Skeletal muscle satellite cell (primary cell): Measurements from ENCODE around the gene TEK.
A peak's percentile ranks its signal among the peaks of the same experiment; 100 is the strongest.

ENCODE experiments used
- H3K27me3 ChIP-seq: 2 replicates; pipeline ENCODE4 v1.7.0; 2013; ENCODE audit warnings: low read length; ENCODE audit not compliant: control insufficient read depth, insufficient read depth
- H3K36me3 ChIP-seq: 2 replicates; pipeline ENCODE4 v1.7.0; 2013; ENCODE audit warnings: mild to moderate bottlenecking, control low read depth, low read length; ENCODE audit not compliant: insufficient read depth
- H3K4me1 ChIP-seq: 2 replicates; pipeline ENCODE4 v1.7.0; 2013; ENCODE audit warnings: low read length; ENCODE audit not compliant: control insufficient read depth, insufficient read depth
- H3K4me2 ChIP-seq: 2 replicates; pipeline ENCODE4 v1.7.0; 2013; ENCODE audit warnings: mild to moderate bottlenecking, low read length
- H3K4me3 ChIP-seq: 2 replicates; pipeline ENCODE4 v1.7.0; 2013; ENCODE audit warnings: low read length
- H3K9ac ChIP-seq: 2 replicates; pipeline ENCODE4 v1.7.0; 2013; ENCODE audit warnings: mild to moderate bottlenecking, low read depth, low read length, moderate library complexity
- H3K9me3 ChIP-seq: replicated peaks from 2 replicates; pipeline ENCODE4 v1.7.0; 2013; ENCODE audit warnings: mild to moderate bottlenecking, control low read depth, low read length

Gene TEK

GRCh38 chr9:27248702-27249101 is 139.7 kb downstream of the TEK start:
- H3K4me2 ChIP-seq = no peak overlapping the region
- H3K27me3 ChIP-seq = no peaks in the 10 kb centered on the region
- no peak overlapping the region for H3K4me3 ChIP-seq
- peaks cover 8% of the 10 kb centered on the region for H3K4me1 ChIP-seq
- no peaks in the 10 kb centered on the region for H3K9me3 ChIP-seq
- H3K36me3 ChIP-seq = no peaks in the 10 kb centered on the region
- H3K9ac ChIP-seq = no peak overlapping the region

- Histone ChIP-seq H3K4me2 (no peak overlapping the region), H3K4me3 (no peak overlapping the region), H3K9ac (no peak overlapping the region), H3K27me3 (no peaks in the 10 kb centered on the region), H3K36me3 (no peaks in the 10 kb centered on the region), H3K9me3 (no peaks in the 10 kb centered on the region), H3K4me1 (no peaks in the 10 kb centered on the region)
Measured at GRCh38 chr9:27258662-27259061, 149.6 kb downstream of the TEK start.

GRCh38 chr9:27260789-27261516 is 151.9 kb downstream of the TEK start:
- no peak overlapping the region for H3K9ac ChIP-seq
- H3K36me3 ChIP-seq = no peaks in the 10 kb centered on the region
- no peak overlapping the region for H3K4me2 ChIP-seq
- no peaks in the 10 kb centered on the region for H3K4me1 ChIP-seq
- no peaks in the 10 kb centered on the region for H3K9me3 ChIP-seq
- no peak overlapping the region for H3K4me3 ChIP-seq
- H3K27me3 ChIP-seq = no peaks in the 10 kb centered on the region

GRCh38 chr9:27261517-27262211 is 152.6 kb downstream of the TEK start:
- Histone ChIP-seq H3K4me2 (no peak overlapping the region), H3K9ac (no peak overlapping the region), H3K36me3 (no peaks in the 10 kb centered on the region), H3K4me3 (no peak overlapping the region), H3K9me3 (no peaks in the 10 kb centered on the region), H3K27me3 (no peaks in the 10 kb centered on the region), H3K4me1 (no peaks in the 10 kb centered on the region)

DNA sequence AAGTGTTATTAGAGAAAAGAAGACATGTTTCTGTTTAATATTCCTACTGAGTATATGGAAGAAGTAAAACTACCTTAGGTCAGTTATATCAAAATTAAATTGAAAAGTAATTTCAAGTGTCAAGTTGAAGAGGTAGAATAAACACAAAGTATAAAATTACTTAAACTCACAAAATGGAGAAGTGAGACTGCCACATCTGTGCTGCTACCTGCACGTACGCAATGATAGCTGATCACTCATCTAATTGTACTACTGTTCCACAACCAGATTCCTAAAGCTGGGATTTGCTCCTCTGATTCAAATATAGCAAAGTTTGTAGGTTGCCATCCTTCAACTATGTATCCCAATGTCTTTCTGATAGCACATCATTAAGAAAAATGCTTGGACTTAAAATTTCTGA is 163.1 kb downstream of the TEK start:
- Histone ChIP-seq H3K27me3 (no peaks in the 10 kb centered on the region), H3K4me3 (no peak overlapping the region), H3K4me1 (no peaks in the 10 kb centered on the region), H3K9me3 (no peaks in the 10 kb centered on the region), H3K36me3 (no peaks in the 10 kb centered on the region), H3K9ac (no peak overlapping the region), H3K4me2 (no peak overlapping the region)

DNA sequence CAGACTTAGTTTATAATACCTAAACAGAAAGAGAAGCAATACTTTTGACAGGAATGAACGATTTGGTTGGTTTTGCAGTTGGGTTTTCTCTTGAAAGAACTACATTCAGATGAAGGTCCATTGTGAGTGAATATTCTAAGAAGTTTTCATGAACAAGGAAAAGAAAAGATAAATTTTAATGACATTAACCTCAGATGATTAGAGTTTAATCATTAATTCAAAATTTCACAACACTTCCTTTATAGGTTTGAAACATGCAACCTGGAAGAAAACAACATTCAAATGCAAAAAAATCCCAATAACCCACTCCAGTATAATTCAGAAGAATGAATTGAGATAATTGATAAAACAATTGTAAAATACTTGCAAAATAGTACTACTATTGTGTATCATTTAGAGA is 164.2 kb downstream of the TEK start:
- H3K9ac ChIP-seq = no peak overlapping the region
- no peaks in the 10 kb centered on the region for H3K9me3 ChIP-seq
- H3K4me1 ChIP-seq = no peaks in the 10 kb centered on the region
- no peaks in the 10 kb centered on the region for H3K36me3 ChIP-seq
- no peaks in the 10 kb centered on the region for H3K27me3 ChIP-seq
- H3K4me3 ChIP-seq = no peak overlapping the region
- no peak overlapping the region for H3K4me2 ChIP-seq

- peak overlapping the region; percentile 57 for H3K4me3 ChIP-seq
Measured at GRCh38 chr9:27276193-27277030, 167.4 kb downstream of the TEK start.

DNA sequence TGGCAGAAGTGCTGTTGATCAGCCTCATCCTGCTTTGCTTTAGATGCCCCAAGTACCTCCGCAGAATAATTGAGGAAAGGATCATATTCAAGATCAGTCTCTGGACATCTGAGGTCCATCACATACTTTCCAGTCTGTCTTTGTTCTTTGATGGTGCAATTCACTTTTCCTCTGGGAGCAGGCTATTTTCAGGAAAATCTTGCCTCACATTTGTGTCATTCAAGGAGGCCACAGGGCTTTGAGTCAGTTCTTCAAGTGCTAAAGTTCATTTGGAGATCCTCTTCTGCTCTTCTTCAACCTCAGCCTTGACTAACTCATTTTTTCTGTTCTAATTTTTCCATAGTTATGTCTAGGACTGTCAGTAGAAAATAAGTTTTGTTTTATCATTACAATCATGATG is 169.3 kb downstream of the TEK start:
- Histone ChIP-seq H3K4me1 (no peaks in the 10 kb centered on the region), H3K36me3 (no peaks in the 10 kb centered on the region), H3K4me3 (no peak overlapping the region), H3K4me2 (no peak overlapping the region), H3K27me3 (peaks cover 25% of the 10 kb centered on the region), H3K9ac (no peak overlapping the region), H3K9me3 (no peaks in the 10 kb centered on the region)

More at GRCh38 chr9:27276193-27277030, 167.4 kb downstream of the TEK start:
- Histone ChIP-seq H3K4me2 (peak overlapping the region; percentile 80), H3K36me3 (no peaks in the 10 kb centered on the region), H3K9me3 (no peaks in the 10 kb centered on the region), H3K4me1 (no peaks in the 10 kb centered on the region), H3K27me3 (peaks cover 16% of the 10 kb centered on the region), H3K9ac (peak overlapping the region; percentile 43)

DNA sequence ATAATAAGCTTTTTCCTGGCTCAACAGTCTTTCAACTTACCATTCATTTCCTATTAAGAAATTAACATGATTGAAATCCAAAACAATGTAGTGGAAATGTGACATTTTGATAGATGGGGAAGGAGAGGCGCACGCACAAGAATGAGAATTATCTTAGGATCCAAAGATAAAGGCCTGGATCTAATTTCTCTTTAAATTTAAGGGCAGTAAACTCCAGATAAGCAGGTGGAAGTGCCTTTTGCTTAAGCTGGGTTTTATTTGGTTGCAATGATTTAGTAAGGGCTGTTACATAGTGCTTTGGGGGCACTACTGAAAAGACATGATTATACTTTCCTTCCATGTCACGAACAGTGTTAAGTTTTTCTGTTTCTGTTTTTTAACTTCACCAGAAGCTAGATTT is 170.6 kb downstream of the TEK start:
- peaks cover 28% of the 10 kb centered on the region for H3K27me3 ChIP-seq
- no peaks in the 10 kb centered on the region for H3K4me1 ChIP-seq

More for the DNA sequence above, 170.6 kb downstream of the TEK start:
- Histone ChIP-seq H3K9me3 (no peaks in the 10 kb centered on the region), H3K4me3 (no peak overlapping the region), H3K4me2 (no peak overlapping the region), H3K36me3 (no peaks in the 10 kb centered on the region), H3K9ac (no peak overlapping the region)
